ENCODE results near the gene HDAC11. TPM values are rescaled to one million over a fixed set of nuclear protein-coding genes. Genes with fewer than 3 reads are reported as not detected.

Gene HDAC11
- total RNA-seq, 2 donors from 2014 or later: 19.4 to 26.9 TPM

GRCh38 chr3:13522236-13522635 is 42.1 kb downstream of the HDAC11 start:
- Histone ChIP-seq H3K9me3 (no peaks in the 10 kb centered on the region), H3K36me3 (no peaks in the 10 kb centered on the region), H3K4me3 (no peak overlapping the region), H3K27ac (no peak overlapping the region), H3K27me3 (replicated peaks; ENCODE audit: insufficient read depth) (no peaks in the 10 kb centered on the region), H3K4me1 (replicated peaks) (no peaks in the 10 kb centered on the region)
- TF ChIP-seq POLR2A (IDR thresholded peaks at IDR 0.05): no peak
- TF ChIP-seq CTCF (IDR thresholded peaks at IDR 0.05): no peak
- TF ChIP-seq POLR2AphosphoS5 (IDR thresholded peaks at IDR 0.05): no peak
- DNase-seq (ENCODE audit: low spot score): no peak
- 95% methylated on average over 5 of the region's 5 CpGs for WGBS
- intact Hi-C loops (cut with DNase I): no loop called here

- intact Hi-C loops (cut with DNase I): no loop called here
- no peaks in the 10 kb centered on the region for H3K27me3 ChIP-seq (replicated peaks; ENCODE audit: insufficient read depth)
- H3K4me3 ChIP-seq: no peak overlapping the region
- TF ChIP-seq POLR2A (IDR thresholded peaks at IDR 0.05) (no peak), CTCF (IDR thresholded peaks at IDR 0.05) (no peak), POLR2AphosphoS5 (IDR thresholded peaks at IDR 0.05) (no peak)
- no peaks in the 10 kb centered on the region for H3K4me1 ChIP-seq (replicated peaks)
- H3K27ac ChIP-seq: peak overlapping the region in 1 of 2 donors; percentile 66
- 76% methylated on average over 10 of the region's 10 CpGs for WGBS
- no peaks in the 10 kb centered on the region for H3K36me3 ChIP-seq
- DNase-seq (ENCODE audit: low spot score): no peak
- no peaks in the 10 kb centered on the region for H3K9me3 ChIP-seq
Measured at GRCh38 chr3:13524979-13525669, 45.0 kb downstream of the HDAC11 start.

- H3K27ac ChIP-seq: peak overlapping the region; percentile 46 to 66
- no peak for DNase-seq (ENCODE audit: low spot score)
- no peaks in the 10 kb centered on the region for H3K36me3 ChIP-seq
- no peaks in the 10 kb centered on the region for H3K27me3 ChIP-seq (replicated peaks; ENCODE audit: insufficient read depth)
- intact Hi-C loops (cut with DNase I): no loop called here
- H3K9me3 ChIP-seq: no peaks in the 10 kb centered on the region
- no peak overlapping the region for H3K4me3 ChIP-seq
- WGBS: 40% methylated on average over 20 of the region's 20 CpGs
- no peaks in the 10 kb centered on the region for H3K4me1 ChIP-seq (replicated peaks)
- TF ChIP-seq CTCF (IDR thresholded peaks at IDR 0.05) (no peak), POLR2AphosphoS5 (IDR thresholded peaks at IDR 0.05) (no peak), POLR2A (IDR thresholded peaks at IDR 0.05) (no peak)
Measured at GRCh38 chr3:13525827-13526625, 45.9 kb downstream of the HDAC11 start.

- Histone ChIP-seq H3K27me3 (replicated peaks; ENCODE audit: insufficient read depth) (no peaks in the 10 kb centered on the region), H3K4me1 (replicated peaks) (no peaks in the 10 kb centered on the region), H3K9me3 (no peaks in the 10 kb centered on the region), H3K36me3 (no peaks in the 10 kb centered on the region), H3K27ac (peak overlapping the region; percentile 46 to 66), H3K4me3 (no peak overlapping the region)
- 74% methylated on average over 5 of the region's 5 CpGs for WGBS
- DNase-seq (ENCODE audit: low spot score): no peak
- intact Hi-C loops (cut with DNase I): no loop called here
- TF ChIP-seq POLR2AphosphoS5 (IDR thresholded peaks at IDR 0.05) (no peak), CTCF (IDR thresholded peaks at IDR 0.05) (no peak), POLR2A (IDR thresholded peaks at IDR 0.05) (no peak)
Measured at GRCh38 chr3:13526626-13526949, 46.5 kb downstream of the HDAC11 start.

All from prostate gland (tissue), 2 donors.